ENCODE data around the gene AFDN.

AFDN gene

GRCh38 chr6:167856999-167857660 is 30.4 kb downstream of the AFDN start:
- TF ChIP-seq CTCF (IDR thresholded peaks at IDR 0.05), result no peak

GRCh38 chr6:167858086-167858591 is 31.4 kb downstream of the AFDN start:
- no peak for TF ChIP-seq CTCF (IDR thresholded peaks at IDR 0.05)

- TF ChIP-seq CTCF (IDR thresholded peaks at IDR 0.05), result no peak
These were observed 32.3 kb downstream of the AFDN start for GRCh38 chr6:167858842-167859664.

- no peak for TF ChIP-seq CTCF (IDR thresholded peaks at IDR 0.05)
These were observed 34.0 kb downstream of the AFDN start for GRCh38 chr6:167860550-167861226.

GRCh38 chr6:167861424-167861823 is 34.7 kb downstream of the AFDN start:
- TF ChIP-seq CTCF (IDR thresholded peaks at IDR 0.05), result no peak

- TF ChIP-seq CTCF (IDR thresholded peaks at IDR 0.05), result no peak
These were observed 37.2 kb downstream of the AFDN start for GRCh38 chr6:167863897-167864296.

- TF ChIP-seq CTCF (IDR thresholded peaks at IDR 0.05), result no peak
These were observed 39.9 kb downstream of the AFDN start for GRCh38 chr6:167866642-167867041.

Data from LNCAP (cell line).